Activated T-cell treated with anti-CD3 and anti-CD28 coated beads, Interleukin-2, amount 50 U/mL, for 72 hours (primary cell): ENCODE measurements around the gene ZNF221. TPM values are rescaled to one million over a fixed set of nuclear protein-coding genes. Genes with fewer than 3 reads are reported as not detected.
A peak's percentile ranks its signal among the peaks of the same experiment; 100 is the strongest.

ENCODE experiments used
- ATAC-seq, 2 donors: fragments of 150-1000 bp; cut with Tn5 transposase; replicated peaks in 1 of 2; 2 replicates each; pipeline ENCODE4 v1.10.0; 2021; ENCODE audit warnings: moderate library complexity in 2 of 2, mild to moderate bottlenecking in 1 of 2
- DNase-seq, 2 donors: peaks; one replicate each; pipeline ENCODE4 v3.0.0; 2021 to 2022; ENCODE audit warnings: mixed read lengths in 1 of 2
- H3K27ac Mint-ChIP-seq: one replicate; pipeline ENCODE4 v1.8.0; 2022; ENCODE audit warnings: mild to moderate bottlenecking, moderate library complexity, mixed read lengths
- H3K27me3 Mint-ChIP-seq: one replicate; pipeline ENCODE4 v1.8.0; 2022; ENCODE audit warnings: low read depth, mixed read lengths
- H3K36me3 Mint-ChIP-seq, 2 donors: one replicate each; pipeline ENCODE4 v1.8.0; 2022; ENCODE audit warnings: mixed read lengths in 2 of 2, mild to moderate bottlenecking in 1 of 2; ENCODE audit not compliant: insufficient read depth in 2 of 2
- H3K4me1 Mint-ChIP-seq: one replicate; pipeline ENCODE4 v1.8.0; 2022; ENCODE audit warnings: low read depth, mixed read lengths
- H3K4me3 Mint-ChIP-seq, 2 donors: one replicate each; pipeline ENCODE4 v1.8.0; 2022; ENCODE audit warnings: mild to moderate bottlenecking in 2 of 2, mixed read lengths in 2 of 2, moderate library complexity in 2 of 2
- H3K9me3 Mint-ChIP-seq, 2 donors: one replicate each; pipeline ENCODE4 v1.8.0; 2022; ENCODE audit warnings: mixed read lengths in 2 of 2
- total RNA-seq, 2 donors: library from RNA; stranded (reverse); gene quantifications; one replicate each; pipeline ENCODE4 v1.2.3, GENCODE V29; 2022

Gene ZNF221
- 1 to 10 TPM; 3.4 to 3.5 TPM for total RNA-seq

DNA sequence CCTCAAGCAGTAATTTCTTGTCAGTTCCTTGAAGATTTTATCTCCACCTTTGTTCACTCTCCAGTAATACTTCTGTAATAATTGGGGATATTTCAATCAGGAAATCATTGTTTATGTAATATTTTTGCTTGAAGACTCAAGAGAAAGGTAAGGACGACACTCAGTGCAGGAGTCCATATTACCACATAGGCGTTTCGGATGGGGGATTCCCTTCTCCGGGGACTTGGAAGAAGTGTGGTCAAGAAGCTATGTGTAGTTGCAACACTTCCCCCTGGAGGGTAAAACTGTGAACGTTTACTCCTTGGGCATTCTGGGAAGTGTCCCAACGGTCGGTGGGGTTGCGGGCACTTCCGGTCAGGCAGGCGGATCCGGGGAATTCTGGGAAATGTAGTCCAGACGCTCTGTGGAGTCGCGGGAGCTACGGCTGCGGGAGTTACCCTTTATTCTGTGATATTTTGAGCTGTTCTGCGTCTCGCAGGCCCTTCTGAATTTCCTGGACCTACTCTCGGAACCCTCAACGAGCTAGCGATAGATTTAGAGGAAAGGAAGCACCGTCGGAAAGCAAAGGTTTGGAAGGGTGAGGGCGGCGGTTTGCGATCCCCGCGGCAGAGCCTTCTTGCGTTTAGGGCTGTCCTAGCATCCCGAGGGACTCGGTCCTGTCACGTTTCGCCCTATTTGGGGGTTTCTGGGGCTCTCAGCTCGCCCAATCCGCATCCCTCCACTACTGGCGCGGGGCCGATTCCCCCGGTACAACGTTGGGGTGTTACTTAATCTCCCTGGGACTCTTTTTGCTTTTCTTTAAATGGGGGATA, at the start of gene ZNF221:
ZNF221 (plus strand) TSS at position 395 of the 812 bp plus-strand sequence. CDS start 11,499 bp downstream, outside the sequence.
- peaks cover 31 to 35% of the 10 kb centered on the region in 2 donors for H3K36me3 Mint-ChIP-seq
- H3K27me3 Mint-ChIP-seq: peaks cover 8% of the 10 kb centered on the region
- peaks cover 21 to 28% of the 10 kb centered on the region in 2 donors for H3K9me3 Mint-ChIP-seq
- H3K4me1 Mint-ChIP-seq: peaks cover 4% of the 10 kb centered on the region
- H3K4me3 Mint-ChIP-seq: peak within 1 kb of the TSS; percentile 93 to 100
- H3K27ac Mint-ChIP-seq: peak within 1 kb of the TSS; percentile 97
- DNase-seq (peak; percentile 75 to 77), ATAC-seq (peak; percentile 94 to 97)

DNA sequence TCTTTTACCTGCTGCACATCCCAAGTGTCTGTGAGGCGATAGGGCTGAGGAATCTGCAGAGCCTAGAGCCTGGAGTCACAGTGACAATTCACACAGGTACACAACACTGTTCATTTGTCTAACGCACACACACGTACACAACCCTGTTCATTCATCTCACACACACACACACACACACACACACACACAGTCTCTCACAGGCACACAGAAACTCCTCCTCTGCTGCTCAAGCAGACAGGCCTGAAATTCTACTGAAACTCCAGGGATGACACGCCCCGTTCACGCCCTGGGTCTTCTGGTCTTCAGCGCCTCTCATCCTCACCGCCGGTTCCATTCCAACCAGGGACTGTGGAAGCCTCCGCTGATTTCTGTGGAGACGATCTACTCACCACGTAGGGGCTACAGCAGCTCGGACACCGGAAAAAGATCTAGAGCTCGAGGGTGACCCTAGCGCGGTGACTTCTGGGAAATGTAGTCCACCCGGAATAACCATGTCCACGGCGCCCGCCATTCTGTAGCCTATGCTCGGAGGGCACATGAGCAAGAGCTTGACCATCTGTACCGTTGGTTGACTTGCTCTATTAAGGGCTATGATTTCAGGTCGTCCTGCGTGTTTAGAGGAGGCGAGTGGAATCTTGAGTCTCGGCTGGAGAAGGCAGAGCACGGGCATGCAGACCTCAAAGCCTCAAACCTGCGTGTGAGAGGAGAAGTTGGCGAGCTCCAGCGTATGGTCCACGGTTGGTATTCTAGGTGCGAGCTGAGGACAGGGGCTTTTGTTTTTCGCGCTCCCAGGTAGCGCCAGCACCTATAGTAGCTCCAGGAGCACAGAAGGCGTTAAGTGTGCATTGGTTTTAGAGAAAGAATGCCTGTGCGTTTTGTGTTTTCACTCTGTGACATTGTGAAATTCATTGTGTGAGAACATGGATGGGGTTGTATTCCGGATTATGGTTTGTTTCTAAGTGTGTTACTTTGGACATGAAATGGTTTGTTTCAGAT, 49.3 kb upstream of the ZNF221 start:
- Mint-ChIP-seq H3K36me3 (peaks cover 39 to 61% of the 10 kb centered on the region in 2 donors), H3K4me3 (peak overlapping the region; percentile 89 to 90), H3K27me3 (no peaks in the 10 kb centered on the region), H3K27ac (peak overlapping the region; percentile 78), H3K9me3 (peaks cover 37 to 49% of the 10 kb centered on the region in 2 donors), H3K4me1 (peaks cover 24% of the 10 kb centered on the region)
- peak; percentile 72 to 78 for DNase-seq
- ATAC-seq: peak; percentile 98

DNA sequence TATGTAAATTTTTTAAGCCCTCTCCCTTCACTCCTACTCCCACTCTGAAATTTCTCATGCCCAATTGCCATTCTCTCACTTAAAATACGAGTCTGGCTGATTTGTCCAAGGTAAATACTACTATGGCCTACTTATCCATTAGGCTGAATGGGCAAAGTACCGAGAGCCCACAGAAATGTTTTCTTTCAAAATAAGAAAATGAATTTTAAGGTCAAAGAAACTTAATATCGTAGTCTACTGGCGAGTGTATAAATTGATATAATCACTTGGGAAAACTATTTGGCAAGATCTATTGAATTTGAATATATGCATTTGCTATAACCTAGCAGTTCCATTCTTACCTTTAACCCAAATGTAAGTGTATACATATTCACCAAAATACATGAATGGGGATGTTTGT, 48.6 kb upstream of the ZNF221 start:
- H3K27ac Mint-ChIP-seq: peak overlapping the region; percentile 19
- no peak for ATAC-seq
- H3K27me3 Mint-ChIP-seq: no peaks in the 10 kb centered on the region
- peaks cover 24% of the 10 kb centered on the region for H3K4me1 Mint-ChIP-seq
- H3K36me3 Mint-ChIP-seq: peaks cover 39 to 66% of the 10 kb centered on the region in 2 donors
- peak overlapping the region; percentile 89 to 90 for H3K4me3 Mint-ChIP-seq
- DNase-seq: no peak
- H3K9me3 Mint-ChIP-seq: peaks cover 42 to 50% of the 10 kb centered on the region in 2 donors

DNA sequence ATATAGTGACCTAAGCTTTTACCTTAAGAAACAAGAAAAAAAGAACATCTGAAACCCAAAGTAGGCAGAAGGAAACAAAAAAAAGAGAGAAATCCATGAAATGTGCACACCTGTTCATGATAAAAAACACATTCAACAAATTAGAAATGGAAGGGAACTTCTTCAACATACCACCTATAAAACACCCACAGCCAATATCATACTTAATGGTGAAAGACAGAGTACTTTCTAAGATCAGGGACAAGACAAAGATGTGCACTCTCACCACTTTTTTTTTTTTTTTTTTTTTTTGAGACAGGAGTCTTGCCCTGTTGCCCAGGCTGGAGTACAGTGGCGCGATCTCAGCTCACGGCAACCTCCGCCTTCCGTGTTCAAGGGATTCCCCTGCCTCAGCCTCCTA, 45.1 kb upstream of the ZNF221 start:
- Mint-ChIP-seq H3K27me3 (no peaks in the 10 kb centered on the region), H3K27ac (no peak overlapping the region), H3K4me1 (peaks cover 16% of the 10 kb centered on the region), H3K36me3 (peaks cover 41 to 59% of the 10 kb centered on the region in 2 donors), H3K4me3 (no peak overlapping the region), H3K9me3 (peaks cover 45 to 59% of the 10 kb centered on the region in 2 donors)
- no peak for ATAC-seq
- no peak for DNase-seq

DNA sequence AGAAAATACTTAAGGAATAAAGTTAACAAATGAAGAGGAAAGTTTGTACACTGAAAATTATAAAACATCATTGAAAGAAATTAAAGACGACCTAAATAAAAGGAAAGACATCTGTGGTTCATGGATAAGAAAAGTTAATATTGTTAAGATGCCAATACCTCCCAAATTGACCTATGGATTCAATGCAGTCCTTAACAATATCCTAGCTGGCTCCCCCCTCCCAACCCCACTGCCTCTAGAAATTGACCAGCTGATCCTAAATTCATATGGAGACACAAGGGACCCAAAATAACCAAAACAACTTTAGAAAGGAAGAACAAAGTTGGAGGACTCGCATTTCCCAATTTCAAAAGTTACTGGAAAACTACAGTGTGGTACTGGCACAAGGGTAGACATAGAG, 44.3 kb upstream of the ZNF221 start:
- no peak overlapping the region for H3K4me3 Mint-ChIP-seq
- H3K27me3 Mint-ChIP-seq: no peaks in the 10 kb centered on the region
- H3K4me1 Mint-ChIP-seq: peaks cover 8% of the 10 kb centered on the region
- no peak overlapping the region for H3K27ac Mint-ChIP-seq
- H3K36me3 Mint-ChIP-seq: peaks cover 40 to 52% of the 10 kb centered on the region in 2 donors
- ATAC-seq: no peak
- DNase-seq: no peak
- peaks cover 43 to 53% of the 10 kb centered on the region in 2 donors for H3K9me3 Mint-ChIP-seq

DNA sequence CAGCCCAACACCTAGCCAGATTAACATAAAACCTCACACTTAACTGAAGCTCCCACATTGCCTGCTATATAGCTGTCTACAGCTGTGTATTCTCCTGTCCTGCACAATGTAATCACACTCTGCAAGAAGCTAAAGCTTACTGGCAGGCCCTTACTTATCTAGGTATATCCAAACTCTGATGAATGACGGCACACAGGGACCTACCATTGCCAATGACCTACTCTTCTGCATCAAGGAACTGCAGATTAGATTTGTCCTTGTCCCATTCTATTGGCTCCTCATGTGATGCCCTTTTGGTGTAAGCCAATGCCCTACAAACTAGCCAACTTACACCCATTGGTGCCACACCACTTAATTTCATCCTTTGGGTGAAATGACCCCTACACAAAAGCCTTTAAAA, 42.4 kb upstream of the ZNF221 start:
- no peak for DNase-seq
- ATAC-seq: no peak
- peaks cover 39 to 49% of the 10 kb centered on the region in 2 donors for H3K36me3 Mint-ChIP-seq
- H3K27me3 Mint-ChIP-seq: no peaks in the 10 kb centered on the region
- peaks cover 37 to 52% of the 10 kb centered on the region in 2 donors for H3K9me3 Mint-ChIP-seq
- H3K27ac Mint-ChIP-seq: no peak overlapping the region
- no peaks in the 10 kb centered on the region for H3K4me1 Mint-ChIP-seq
- H3K4me3 Mint-ChIP-seq: no peak overlapping the region

- ATAC-seq (no peak), DNase-seq (no peak)
- Mint-ChIP-seq H3K36me3 (peaks cover 46 to 59% of the 10 kb centered on the region in 2 donors), H3K4me3 (no peak overlapping the region), H3K27me3 (no peaks in the 10 kb centered on the region), H3K27ac (no peak overlapping the region), H3K9me3 (peaks cover 31 to 51% of the 10 kb centered on the region in 2 donors), H3K4me1 (no peaks in the 10 kb centered on the region)
Measured at GRCh38 chr19:43910884-43911283, 40.1 kb upstream of the ZNF221 start.

DNA sequence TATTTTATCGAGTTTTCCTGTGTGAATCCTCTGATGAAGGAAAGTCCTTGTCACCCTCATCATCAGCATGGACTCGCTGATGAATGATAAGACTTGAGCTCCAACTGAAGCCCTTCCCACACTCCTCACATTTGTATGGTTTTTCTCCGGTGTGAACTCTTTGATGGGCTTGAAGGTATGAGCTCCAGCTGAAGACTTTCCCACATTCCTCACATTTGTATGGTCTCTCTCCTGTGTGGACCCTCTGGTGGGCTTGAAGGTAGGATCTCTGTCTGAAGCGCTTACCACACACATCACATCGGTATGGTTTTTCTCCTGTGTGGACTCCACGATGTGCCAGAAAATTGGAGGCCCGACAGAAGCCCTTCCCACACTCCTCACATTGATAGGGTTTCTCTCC, 37.6 kb upstream of the ZNF221 start:
- Mint-ChIP-seq H3K4me1 (no peaks in the 10 kb centered on the region), H3K27ac (no peak overlapping the region), H3K4me3 (no peak overlapping the region), H3K9me3 (peaks cover 24 to 39% of the 10 kb centered on the region in 2 donors), H3K27me3 (no peaks in the 10 kb centered on the region), H3K36me3 (peaks cover 55 to 61% of the 10 kb centered on the region in 2 donors)
- DNase-seq: no peak
- no peak for ATAC-seq

DNA sequence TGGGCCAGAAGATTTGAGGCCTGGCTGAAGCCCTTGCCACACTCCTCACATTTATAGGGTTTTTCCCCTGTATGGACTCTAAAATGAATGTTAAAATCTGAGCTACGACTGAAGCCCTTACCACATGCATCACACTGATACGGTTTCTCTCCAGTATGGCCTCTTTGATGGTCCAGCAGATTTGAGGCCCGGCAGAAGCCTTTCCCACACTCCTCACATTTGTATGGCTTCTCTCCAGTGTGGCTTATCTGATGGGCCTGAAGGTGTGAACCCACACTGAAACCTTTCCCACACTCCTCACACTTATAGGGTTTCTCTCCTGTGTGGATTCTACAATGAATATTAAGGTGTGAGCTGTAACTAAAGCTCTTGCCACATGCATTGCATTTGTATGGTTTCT, 37.0 kb upstream of the ZNF221 start:
- no peaks in the 10 kb centered on the region for H3K27me3 Mint-ChIP-seq
- ATAC-seq (no peak), DNase-seq (no peak)
- no peak overlapping the region for H3K4me3 Mint-ChIP-seq
- H3K9me3 Mint-ChIP-seq: peaks cover 21 to 40% of the 10 kb centered on the region in 2 donors
- no peak overlapping the region for H3K27ac Mint-ChIP-seq
- H3K4me1 Mint-ChIP-seq: no peaks in the 10 kb centered on the region
- peaks cover 59 to 66% of the 10 kb centered on the region in 2 donors for H3K36me3 Mint-ChIP-seq

- DNase-seq (no peak), ATAC-seq (no peak)
- no peak overlapping the region for H3K27ac Mint-ChIP-seq
- H3K4me3 Mint-ChIP-seq: no peak overlapping the region
- no peaks in the 10 kb centered on the region for H3K4me1 Mint-ChIP-seq
- H3K36me3 Mint-ChIP-seq: peaks cover 46 to 75% of the 10 kb centered on the region in 2 donors
- no peaks in the 10 kb centered on the region for H3K27me3 Mint-ChIP-seq
- peaks cover 9 to 13% of the 10 kb centered on the region in 2 donors for H3K9me3 Mint-ChIP-seq
Measured at GRCh38 chr19:43923875-43924274, 27.2 kb upstream of the ZNF221 start.

- no peak for DNase-seq
- peaks cover 8% of the 10 kb centered on the region for H3K4me1 Mint-ChIP-seq
- H3K9me3 Mint-ChIP-seq: peaks cover 6 to 8% of the 10 kb centered on the region in 2 donors
- ATAC-seq: no peak
- no peak overlapping the region for H3K4me3 Mint-ChIP-seq
- no peak overlapping the region for H3K27ac Mint-ChIP-seq
- peaks cover 37 to 74% of the 10 kb centered on the region in 2 donors for H3K36me3 Mint-ChIP-seq
- no peaks in the 10 kb centered on the region for H3K27me3 Mint-ChIP-seq
Measured at GRCh38 chr19:43928820-43929219, 22.2 kb upstream of the ZNF221 start.

DNA sequence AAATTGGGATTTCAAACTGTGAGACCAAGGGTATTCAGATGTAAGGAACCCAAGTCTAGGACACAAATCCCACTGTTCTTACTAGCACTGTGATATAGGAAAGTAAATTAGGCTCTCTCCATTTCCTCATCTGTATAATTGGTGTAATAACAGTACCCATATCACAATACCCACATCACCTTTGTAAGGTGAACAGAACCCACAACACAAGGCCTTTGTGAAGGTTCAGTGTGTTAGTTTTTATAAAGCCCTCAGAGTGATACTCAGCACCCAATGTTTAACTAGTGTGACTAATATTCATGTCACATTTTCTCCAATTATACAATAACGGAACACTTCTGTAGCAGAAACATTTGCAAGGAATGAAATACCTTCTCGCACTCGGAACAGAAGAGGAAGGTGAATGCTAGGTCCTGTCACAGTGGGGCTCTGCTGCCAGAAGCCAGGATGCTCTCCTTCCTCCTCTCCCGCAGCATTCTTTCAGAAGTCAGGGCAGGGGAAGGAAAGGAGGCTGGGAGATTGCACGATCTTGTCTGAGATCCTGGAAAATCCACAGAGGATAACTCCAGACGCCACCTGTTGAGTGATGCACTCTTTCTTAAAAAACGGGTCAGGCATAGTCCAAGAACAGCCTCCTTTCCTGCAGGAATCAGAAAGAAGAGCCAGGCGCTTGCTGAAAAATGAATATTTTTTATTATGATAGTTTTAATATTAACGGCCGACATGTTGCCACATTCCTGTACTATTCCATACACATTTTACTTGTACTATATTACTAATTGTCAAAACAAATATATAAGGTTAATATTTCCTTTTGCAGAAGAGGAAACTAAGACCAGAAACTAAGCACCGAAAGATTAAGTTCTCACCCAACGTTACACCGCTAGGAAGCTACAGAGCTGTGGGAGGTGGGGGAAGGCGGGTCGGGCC, 16.7 kb upstream of the ZNF221 start:
- Mint-ChIP-seq H3K4me3 (peak overlapping the region; percentile 83 to 94), H3K27me3 (no peaks in the 10 kb centered on the region), H3K9me3 (peaks cover 5 to 9% of the 10 kb centered on the region in 2 donors), H3K36me3 (peaks cover 7 to 35% of the 10 kb centered on the region in 2 donors), H3K4me1 (peaks cover 24% of the 10 kb centered on the region), H3K27ac (peak overlapping the region; percentile 93)
- DNase-seq (no peak), ATAC-seq (no peak)
